ENCODE data around the gene AUTS2.

DNA sequence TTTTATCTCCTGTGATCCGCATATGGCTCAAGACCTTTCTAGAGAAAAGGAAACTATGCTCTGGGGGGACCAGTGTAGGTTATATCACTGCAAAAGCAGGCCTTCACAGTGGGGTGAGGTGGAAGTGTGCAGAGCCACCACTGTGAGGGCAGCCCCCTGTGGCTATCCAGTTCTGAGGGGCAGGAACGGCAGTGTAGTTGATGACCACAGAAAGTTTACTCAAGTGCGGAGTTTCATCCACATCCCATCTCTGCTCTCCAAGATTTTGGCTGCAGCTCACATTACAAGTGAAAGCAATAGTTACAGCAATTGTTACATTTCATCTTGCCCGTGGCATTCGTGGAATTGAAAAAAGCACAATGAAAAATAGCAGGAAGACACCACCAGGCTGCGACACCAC lies 1187.8 kb downstream of the AUTS2 start:
- TF ChIP-seq GATA2 (IDR thresholded peaks at IDR 0.05; ENCODE audit: low read depth, low read length) (no peak), GATA3 (IDR thresholded peaks at IDR 0.05; ENCODE audit: low read depth, low read length) (no peak)
